Body of pancreas (tissue), 4 donors: ENCODE data around the gene LRP11. TPM values are rescaled to one million over a fixed set of nuclear protein-coding genes. Genes with fewer than 3 reads are reported as not detected.

ENCODE experiments used
- ATAC-seq: fragments of 150-250 bp; one replicate; pipeline ENCODE4 v1.9.1; 2016
- DNase-seq, 4 donors: peaks; one replicate each; pipeline ENCODE4 v3.0.0-alpha.2; 2019
- H3K27ac ChIP-seq, 4 donors: fragments of 200-600 bp; sonication (generic); 1 replicate in 3 of 4; 2 replicates in 1 of 4; pipeline versions ENCODE4 v1.5.1 to v1.6.1; 2016 to 2019; ENCODE audit warnings: mild to moderate bottlenecking in 1 of 4, mixed read lengths in 1 of 4, moderate library complexity in 1 of 4
- H3K27me3 ChIP-seq, 2 donors: fragments of 200-600 bp; sonication (generic); one replicate each; pipeline ENCODE4 v1.6.0; 2016; ENCODE audit warnings: mild to moderate bottlenecking in 1 of 2
- H3K36me3 ChIP-seq, 2 donors: fragments of 200-600 bp; sonication (generic); replicated peaks in 1 of 2; 2 replicates each; pipeline ENCODE4 v1.5.1; 2016; ENCODE audit warnings: low read depth in 2 of 2; ENCODE audit not compliant: insufficient read depth in 1 of 2
- H3K4me1 ChIP-seq: fragments of 200-600 bp; sonication (generic); one replicate; pipeline ENCODE4 v1.6.0; 2016
- H3K4me3 ChIP-seq, 2 donors: fragments of 200-600 bp; sonication (generic); 1 replicate in 1 of 2; 2 replicates in 1 of 2; pipeline ENCODE4 v1.5.1; 2016 to 2019
- H3K9me3 ChIP-seq, 3 donors: fragments of 200-600 bp; sonication (generic); 1 replicate in 2 of 3; 2 replicates in 1 of 3; pipeline ENCODE4 v1.5.1; 2016
- CTCF ChIP-seq, 7 experiments: fragments of 450-650 bp in 4 of 7; fragments of 200-600 bp in 3 of 7; sonication (generic) in 3 of 7; IDR thresholded peaks; one replicate each; pipeline ENCODE4 v1.5.1; 2016 to 2019; ENCODE audit warnings: antibody characterized with exemption in 7 of 7
- POLR2A ChIP-seq, 3 donors: fragments of 450-650 bp; IDR thresholded peaks; one replicate each; pipeline ENCODE4 v1.6.1; 2016; ENCODE audit warnings: antibody characterized with exemption in 3 of 3, mild to moderate bottlenecking in 2 of 3
- WGBS, 2 donors: methylation state at CpG; one replicate each; pipeline ENCODE4 v1.1.5; 2017; 5-methylcytosine and 5-hydroxymethylcytosine counted together
- intact Hi-C: fragments of 100-400 bp; cut with DNase I; formaldehyde crosslinking; loops from one replicate; pipeline ENCODE4 v1.15.1; 2023
- total RNA-seq, 2 donors: library from RNA; depleted of rRNA; stranded (reverse); fragments of >200 nt; gene quantifications; one replicate each; pipeline ENCODE4 v1.1.0, GENCODE V29; 2016

LRP11 gene
- total RNA-seq, 2 donors from 2014 or later, result 21.0 to 28.0 TPM

- 62 to 71% methylated on average over 4 of the region's 4 CpGs for WGBS, 2 donors
- peaks cover 0 to 6% of the 10 kb centered on the region in 2 donors for H3K36me3 ChIP-seq
- DNase-seq (no peak), ATAC-seq (no peak)
- no peaks in the 10 kb centered on the region for H3K9me3 ChIP-seq
- H3K27me3 ChIP-seq, result no peaks in the 10 kb centered on the region
- no peak overlapping the region for H3K27ac ChIP-seq
- H3K4me1 ChIP-seq, result no peaks in the 10 kb centered on the region
- intact Hi-C loops, result no loop called here
- no peak for TF ChIP-seq POLR2A (IDR thresholded peaks at IDR 0.05)
- no peak for TF ChIP-seq CTCF (IDR thresholded peaks at IDR 0.05)
- H3K4me3 ChIP-seq, result no peak overlapping the region
Measured at GRCh38 chr6:149825292-149825691, 38.9 kb downstream of the LRP11 start.

- DNase-seq (no peak), ATAC-seq (no peak)
- Histone ChIP-seq H3K27me3 (no peaks in the 10 kb centered on the region), H3K9me3 (no peaks in the 10 kb centered on the region), H3K4me3 (no peak overlapping the region), H3K4me1 (no peaks in the 10 kb centered on the region), H3K27ac (no peak overlapping the region), H3K36me3 (peaks cover 0 to 6% of the 10 kb centered on the region in 2 donors)
- WGBS, 2 donors, result 79 to 86% methylated on average over 4 of the region's 4 CpGs
- TF ChIP-seq CTCF (IDR thresholded peaks at IDR 0.05) (no peak), POLR2A (IDR thresholded peaks at IDR 0.05) (no peak)
- intact Hi-C loops, result no loop called here
Measured at GRCh38 chr6:149823013-149823412, 41.1 kb downstream of the LRP11 start.

- no peak for DNase-seq
- Histone ChIP-seq H3K4me3 (no peak overlapping the region), H3K9me3 (no peaks in the 10 kb centered on the region), H3K27me3 (no peaks in the 10 kb centered on the region), H3K4me1 (no peaks in the 10 kb centered on the region), H3K36me3 (peaks cover 0 to 6% of the 10 kb centered on the region in 2 donors), H3K27ac (no peak overlapping the region)
- intact Hi-C loops, result no loop called here
- TF ChIP-seq POLR2A (IDR thresholded peaks at IDR 0.05) (no peak), CTCF (IDR thresholded peaks at IDR 0.05) (no peak)
- no peak for ATAC-seq
- WGBS, 2 donors, result 41 to 54% methylated on average over 1 of the region's 1 CpG
Measured at GRCh38 chr6:149821492-149821891, 42.7 kb downstream of the LRP11 start.

- Histone ChIP-seq H3K27ac (no peak overlapping the region), H3K4me1 (no peaks in the 10 kb centered on the region), H3K4me3 (no peak overlapping the region), H3K9me3 (no peaks in the 10 kb centered on the region), H3K36me3 (peaks cover 0 to 2% of the 10 kb centered on the region in 2 donors), H3K27me3 (no peaks in the 10 kb centered on the region)
- ATAC-seq, result no peak
- no peak for TF ChIP-seq CTCF (IDR thresholded peaks at IDR 0.05)
- no peak for TF ChIP-seq POLR2A (IDR thresholded peaks at IDR 0.05)
- no peak for DNase-seq
- intact Hi-C loops, result no loop called here
- WGBS, 2 donors, result 94% methylated on average over 7 of the region's 7 CpGs
Measured at GRCh38 chr6:149820506-149820905, 43.7 kb downstream of the LRP11 start.

- no peak for ATAC-seq
- H3K27me3 ChIP-seq, result no peaks in the 10 kb centered on the region
- TF ChIP-seq CTCF (IDR thresholded peaks at IDR 0.05) (no peak), POLR2A (IDR thresholded peaks at IDR 0.05) (no peak)
- no peaks in the 10 kb centered on the region for H3K4me1 ChIP-seq
- H3K27ac ChIP-seq, result no peak overlapping the region
- no peak for DNase-seq
- H3K4me3 ChIP-seq, result no peak overlapping the region
- H3K36me3 ChIP-seq, result peaks cover 0 to 2% of the 10 kb centered on the region in 2 donors
- no peaks in the 10 kb centered on the region for H3K9me3 ChIP-seq
- intact Hi-C loops, result no loop called here
- WGBS, 2 donors, result 96% methylated on average over 4 of the region's 4 CpGs
Measured at GRCh38 chr6:149815788-149816187, 48.4 kb downstream of the LRP11 start.
